ENCODE results near the gene CBX7. TPM values are rescaled to one million over a fixed set of nuclear protein-coding genes. Genes with fewer than 3 reads are reported as not detected.

CBX7 gene
- polyA plus RNA-seq, 3 donors, result 19.5 to 57.2 (median 29.9) TPM

DNA sequence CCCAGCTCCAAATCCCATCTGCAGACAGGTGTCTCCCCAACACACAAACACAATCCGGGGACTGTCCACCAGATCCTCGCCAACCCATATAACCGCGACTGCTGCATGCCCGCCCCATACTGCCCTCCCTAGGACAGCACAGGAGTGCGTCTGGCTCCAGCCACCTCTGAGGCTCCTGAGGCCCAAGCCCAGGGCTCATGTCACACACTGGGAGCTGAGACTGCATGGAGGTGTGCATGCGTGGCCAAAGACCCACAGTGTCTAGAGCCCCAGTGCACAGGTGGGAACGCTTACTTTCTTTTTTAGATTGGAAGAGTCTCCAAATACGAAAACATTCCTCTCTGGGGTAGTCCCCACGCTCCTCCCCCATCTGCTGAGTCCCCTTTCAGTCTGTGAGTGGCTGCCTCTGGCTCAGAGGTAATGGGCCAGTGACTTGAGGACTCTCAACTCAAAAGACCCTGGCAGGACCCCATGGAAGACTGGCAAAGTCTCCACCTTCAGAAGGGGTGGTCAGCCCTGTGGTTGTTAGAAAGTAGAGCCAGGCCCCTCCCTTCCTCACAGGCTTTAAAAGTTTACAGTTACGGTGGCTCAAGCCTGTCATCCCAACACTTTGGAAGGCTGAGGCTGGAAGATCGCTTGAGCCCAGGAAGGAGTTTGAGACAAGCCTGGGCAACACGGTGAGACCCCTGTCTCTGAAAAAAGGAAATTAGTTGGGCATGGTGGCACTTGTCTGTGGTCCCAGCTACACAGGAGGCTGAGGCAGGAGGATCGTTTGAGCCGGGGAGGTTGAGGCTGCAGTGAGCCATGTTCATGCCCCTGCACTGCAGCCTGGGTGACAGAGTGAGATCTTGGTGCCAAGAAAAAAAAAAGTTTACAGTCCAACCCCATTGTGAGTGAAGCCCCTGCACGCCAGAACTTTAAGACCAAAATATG lies 2.3 kb downstream of the CBX7 start:
- 80 to 85% (median 82%) methylated on average over 16 of the region's 16 CpGs for WGBS, 3 donors
- no peak overlapping the region for H3K27ac ChIP-seq (ENCODE audit: low read depth, low read length)

DNA sequence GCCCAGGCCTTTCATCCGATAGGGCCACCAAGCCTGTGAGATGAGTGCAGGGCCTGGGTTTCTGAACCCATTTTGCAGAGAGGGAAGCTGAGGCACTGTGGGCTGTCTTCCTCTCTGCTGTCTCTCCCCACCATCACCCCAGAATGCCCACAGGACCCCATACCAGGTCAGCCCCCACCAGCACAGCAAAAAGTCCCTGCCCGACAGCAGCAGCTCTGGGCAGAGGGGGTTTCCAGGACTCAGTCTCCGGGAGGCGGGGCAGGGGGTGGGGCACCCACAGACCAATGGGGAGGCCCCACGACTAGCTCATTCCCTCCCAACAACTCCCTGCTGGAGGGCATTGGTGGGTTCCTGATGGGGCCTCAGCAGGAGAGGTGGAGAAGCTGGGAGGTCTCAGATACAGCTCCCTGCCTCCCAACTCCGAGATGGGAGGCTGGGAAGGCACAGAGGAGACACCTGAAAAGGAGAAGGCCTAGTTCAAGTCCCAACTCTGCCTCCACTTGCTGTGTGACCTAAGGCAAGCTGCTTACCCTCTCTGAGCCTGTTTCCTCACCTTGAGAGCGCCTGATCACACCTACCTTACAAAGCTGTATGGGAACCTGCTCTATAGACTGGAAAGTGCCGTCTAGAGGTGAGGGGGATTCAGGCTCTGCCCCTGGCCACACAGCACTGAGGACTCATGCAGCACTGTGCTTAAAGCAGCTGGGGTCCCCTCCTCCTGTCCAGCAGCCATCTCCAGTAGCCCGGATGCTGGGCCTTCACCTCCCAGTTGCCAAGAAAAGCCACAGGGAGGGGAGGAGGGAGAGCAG lies 3.5 kb downstream of the CBX7 start:
- H3K27ac ChIP-seq (ENCODE audit: low read depth, low read length), result no peak overlapping the region
- WGBS, 3 donors, result 62 to 75% (median 70%) methylated on average over 9 of the region's 9 CpGs

DNA sequence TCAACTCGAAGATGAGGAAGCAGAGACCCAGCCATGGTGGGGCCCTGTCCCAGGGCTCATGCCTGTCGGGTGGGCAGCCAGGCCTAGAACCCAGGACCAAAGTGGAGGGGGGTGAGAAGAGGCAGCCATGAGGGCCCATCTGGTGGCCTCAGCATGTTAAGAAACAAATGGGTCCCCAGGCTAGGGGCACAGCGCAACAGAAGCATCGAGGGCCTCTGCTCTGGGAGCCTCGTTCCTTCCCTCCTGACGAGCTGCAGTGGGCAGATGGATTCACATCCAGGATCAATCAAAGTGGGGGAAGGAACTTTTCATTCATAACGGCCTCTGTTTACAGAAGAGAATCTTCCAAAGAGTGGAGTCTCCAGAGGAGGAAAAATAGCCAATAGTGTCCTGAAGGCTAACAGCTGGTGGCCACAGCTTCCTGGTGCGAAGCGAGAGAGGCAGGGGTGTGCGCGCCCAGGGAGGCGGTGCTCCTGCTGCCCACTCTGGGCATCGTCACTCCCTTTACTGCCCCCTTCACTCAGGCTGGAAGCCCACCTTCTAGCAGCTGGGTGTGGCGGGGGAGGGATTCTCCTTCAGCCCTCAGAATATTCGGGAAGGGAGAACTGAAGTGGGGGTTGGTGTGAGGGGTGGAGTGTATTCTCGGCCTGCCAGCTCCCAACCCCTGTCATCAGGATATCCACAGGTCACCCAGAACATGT lies 4.3 kb downstream of the CBX7 start:
- WGBS, 3 donors, result 68 to 78% (median 78%) methylated on average over 16 of the region's 16 CpGs
- H3K27ac ChIP-seq (ENCODE audit: low read depth, low read length), result no peak overlapping the region

DNA sequence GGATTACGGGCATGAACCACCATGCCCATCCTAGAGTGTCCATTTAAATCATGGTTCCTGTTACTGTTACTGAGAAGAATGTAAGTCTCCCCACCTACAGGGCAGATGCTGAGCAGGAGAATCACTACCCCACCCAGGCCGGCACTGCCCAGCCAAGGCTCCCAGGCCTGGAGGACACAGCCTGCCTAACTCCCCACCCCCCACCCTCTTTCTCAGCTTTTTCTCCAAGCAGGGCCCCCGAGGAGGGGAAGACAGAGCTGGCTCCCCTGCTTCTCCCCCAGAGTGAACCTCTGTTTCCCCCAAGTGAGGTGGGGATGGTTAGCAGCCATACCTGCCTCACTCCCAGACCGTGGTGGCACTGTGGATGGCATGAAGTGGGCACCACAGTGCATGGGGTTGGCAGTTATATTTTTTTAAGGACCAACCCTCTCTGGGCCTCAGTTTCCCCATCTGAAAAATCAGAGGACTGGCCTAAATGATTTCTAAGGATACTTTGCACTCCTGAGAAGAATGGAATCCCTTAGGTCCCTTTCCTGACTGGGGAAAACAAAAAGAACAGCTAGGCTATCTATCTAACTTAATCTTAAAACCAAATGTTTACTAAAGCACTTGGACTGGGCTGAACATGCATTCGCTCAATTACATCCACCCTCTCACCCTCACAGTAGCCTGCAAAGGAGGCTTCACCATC lies 5.0 kb downstream of the CBX7 start:
- no peak overlapping the region for H3K27ac ChIP-seq (ENCODE audit: low read depth, low read length)
- WGBS, 3 donors, result 69 to 77% (median 72%) methylated on average over 5 of the region's 5 CpGs

DNA sequence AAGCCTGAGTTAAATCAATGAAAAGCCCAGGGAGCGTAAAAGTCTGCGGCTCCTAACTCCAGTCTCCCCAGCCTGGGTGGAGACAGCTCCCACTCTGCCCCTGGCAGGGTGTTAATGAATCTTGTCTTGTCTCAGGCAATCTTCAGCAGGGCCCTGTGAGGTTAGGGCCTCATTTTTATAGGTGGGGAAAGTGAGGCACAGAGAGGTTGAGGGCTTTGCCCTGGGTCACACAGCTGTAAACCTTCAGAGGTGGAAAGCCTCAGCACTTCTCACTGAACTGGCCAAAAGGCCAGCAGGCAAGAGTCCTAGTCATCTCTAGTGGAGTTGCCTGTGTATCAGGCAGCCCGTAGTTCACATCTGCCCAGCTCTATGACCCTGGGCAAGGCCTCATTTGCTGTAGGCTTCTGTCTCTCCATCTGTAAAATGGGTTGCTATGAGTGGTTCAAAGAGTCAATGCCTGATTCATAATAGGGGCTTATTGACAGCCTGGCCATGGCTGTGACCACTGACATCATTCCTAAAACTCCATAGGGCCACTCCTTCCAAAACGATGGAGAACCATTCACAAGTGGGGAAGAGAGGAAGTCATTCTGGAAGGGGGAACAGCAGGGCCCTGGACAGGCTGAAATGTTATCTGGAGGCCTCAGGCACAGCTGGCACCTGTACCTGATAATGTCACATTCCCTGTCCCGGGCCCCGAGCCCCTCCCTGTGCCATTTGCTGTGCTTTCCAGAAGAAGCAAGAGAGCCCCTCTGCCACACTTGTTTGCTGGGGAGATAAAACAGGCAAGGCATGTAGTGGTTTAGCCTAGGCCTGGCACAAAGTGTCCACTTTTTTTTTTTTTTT lies 6.0 kb downstream of the CBX7 start:
- 44 to 68% (median 63%) methylated on average over 6 of the region's 6 CpGs for WGBS, 3 donors
- no peak overlapping the region for H3K27ac ChIP-seq (ENCODE audit: low read depth, low read length)

DNA sequence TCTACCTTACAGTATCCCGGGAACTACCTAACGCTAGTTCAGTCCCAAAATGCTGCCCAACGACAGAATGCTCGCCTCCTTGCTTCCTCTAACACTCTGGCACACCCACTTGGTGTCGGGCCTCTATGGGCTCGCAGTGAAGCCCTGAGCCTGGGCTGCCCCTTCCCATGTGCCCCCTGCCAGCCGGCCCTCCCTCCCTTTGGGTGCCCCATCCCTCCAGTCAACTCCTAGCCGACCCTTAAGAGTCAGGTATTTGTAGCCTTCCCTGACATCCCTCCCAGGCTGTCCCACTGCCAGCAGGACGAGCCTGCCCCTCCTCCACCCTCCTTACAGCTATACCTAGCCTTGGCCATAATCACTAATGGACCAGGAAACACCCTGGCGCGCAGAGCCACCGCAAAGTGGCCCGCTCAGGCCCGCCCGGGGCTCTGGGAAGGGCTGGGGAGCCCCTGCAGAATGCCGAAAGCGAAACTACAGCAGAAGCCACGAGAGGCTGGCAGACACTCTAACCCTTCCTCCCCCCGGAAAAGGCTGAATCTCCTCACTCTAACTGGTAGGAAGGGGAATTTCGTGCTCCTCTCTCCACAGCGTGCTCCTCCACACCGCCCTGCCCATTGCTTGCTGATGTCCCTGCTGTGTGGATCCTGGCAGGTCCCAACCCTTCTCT lies 8.2 kb downstream of the CBX7 start:
- WGBS, 3 donors, result 5 to 23% (median 7%) methylated on average over 22 of the region's 22 CpGs
- H3K27ac ChIP-seq (ENCODE audit: low read depth, low read length), result no peak overlapping the region

DNA sequence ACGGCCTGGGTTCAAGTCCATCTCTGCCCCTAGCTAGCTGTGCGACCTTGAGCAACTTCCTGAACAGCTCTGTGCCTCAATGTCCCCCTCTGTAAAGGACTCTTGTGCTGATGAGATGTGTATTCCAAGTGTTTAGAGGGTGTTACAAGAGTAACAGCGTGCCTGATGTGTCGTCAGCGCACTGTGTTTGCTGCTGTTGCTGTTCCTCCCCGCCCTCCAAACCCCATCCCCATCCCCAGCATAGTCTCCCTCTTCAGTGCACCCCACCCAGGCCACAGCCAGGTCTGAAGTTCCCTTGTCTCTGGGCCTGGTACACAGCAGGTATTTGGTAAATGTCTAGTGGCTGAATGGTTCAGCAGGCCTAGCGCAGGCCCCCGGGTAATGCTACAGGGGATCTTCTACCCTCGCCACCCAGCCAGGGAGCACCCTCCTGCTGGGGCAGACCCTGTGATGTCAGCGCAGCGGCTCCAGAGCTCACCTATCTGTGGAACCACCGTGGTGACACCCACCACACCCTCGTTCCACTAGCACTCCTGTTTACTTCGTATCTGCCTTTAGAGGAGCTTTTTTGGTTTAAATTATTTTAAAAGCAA lies 10.3 kb downstream of the CBX7 start:
- 92 to 95% (median 94%) methylated on average over 14 of the region's 14 CpGs for WGBS, 3 donors

DNA sequence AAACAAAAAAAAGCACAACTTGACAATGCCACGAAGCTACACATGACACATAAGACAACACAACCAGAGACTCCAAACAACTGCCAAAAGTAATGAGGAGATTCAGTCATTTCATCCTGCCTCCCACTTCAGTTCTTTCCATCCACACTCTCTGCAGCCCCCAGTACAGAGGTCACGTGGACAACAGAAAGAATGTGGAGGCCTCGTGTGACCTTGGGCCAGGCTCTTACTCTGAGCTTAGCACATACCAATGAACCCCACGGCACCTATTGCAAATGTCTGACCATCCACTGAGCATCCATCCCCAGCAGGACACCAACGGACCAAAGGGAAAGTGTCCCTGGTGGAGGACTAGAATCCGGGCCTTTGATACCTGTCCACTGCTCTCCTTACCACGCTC lies 12.5 kb downstream of the CBX7 start:
- WGBS, 3 donors, result 85 to 87% (median 85%) methylated on average over 7 of the region's 7 CpGs

More for the DNA sequence above, 10.3 kb downstream of the CBX7 start:
- H3K27ac ChIP-seq (ENCODE audit: low read depth, low read length), result no peak overlapping the region

DNA sequence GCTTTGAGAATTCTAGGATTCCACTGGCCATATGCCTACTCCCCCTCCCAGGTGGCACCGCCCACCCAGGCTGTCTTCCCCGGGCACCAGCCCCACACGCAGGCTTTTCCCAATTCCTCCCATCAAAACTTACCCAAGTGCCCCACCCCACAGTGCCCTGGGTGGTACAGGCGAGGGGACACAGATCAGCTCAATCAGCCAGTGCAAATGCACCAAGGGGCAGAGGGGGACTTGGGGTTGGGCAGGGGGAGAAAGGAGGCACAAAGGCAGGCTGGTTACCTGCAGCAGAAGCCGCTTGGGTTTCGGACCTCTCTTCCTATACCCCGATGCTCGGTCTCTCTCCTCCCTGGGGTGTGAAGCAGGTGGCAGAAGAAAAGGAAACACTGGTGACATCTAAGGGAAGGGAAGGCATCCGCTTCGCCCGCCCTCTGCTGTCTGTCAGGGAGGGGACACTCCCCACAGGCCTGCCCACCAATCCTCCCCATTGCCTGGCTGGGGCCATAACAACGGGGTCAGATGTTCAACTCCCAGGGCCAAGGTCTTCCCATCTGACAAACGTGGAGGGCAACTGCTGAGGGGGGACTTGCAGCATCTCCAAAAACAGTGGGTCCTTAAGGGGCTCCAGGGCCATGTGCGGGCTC lies 14.0 kb downstream of the CBX7 start:
- no peak overlapping the region for H3K27ac ChIP-seq (ENCODE audit: low read depth, low read length)
- WGBS, 3 donors, result 75 to 82% (median 79%) methylated on average over 14 of the region's 14 CpGs

More for the DNA sequence above, 12.5 kb downstream of the CBX7 start:
- no peak overlapping the region for H3K27ac ChIP-seq (ENCODE audit: low read depth, low read length)

DNA sequence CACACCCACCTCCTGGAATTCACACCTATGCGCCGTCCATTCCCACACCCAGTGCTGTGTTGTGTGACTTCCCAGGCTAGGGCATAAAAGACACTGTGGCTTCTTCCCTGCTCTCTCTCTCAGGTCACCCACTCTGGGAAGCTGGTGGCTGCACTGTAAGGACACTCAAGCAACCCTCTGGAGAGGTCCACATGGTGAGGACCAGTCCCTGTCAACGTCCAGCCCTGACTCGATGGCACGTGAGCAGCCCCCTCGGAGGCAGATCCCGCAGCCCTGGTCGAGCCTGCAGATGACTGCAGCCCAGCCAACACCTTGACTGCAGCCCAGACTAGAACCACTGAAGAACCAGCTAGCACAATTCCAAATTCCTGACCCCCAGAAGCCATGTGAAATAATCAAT lies 16.2 kb downstream of the CBX7 start:
- no peak overlapping the region for H3K27ac ChIP-seq (ENCODE audit: low read depth, low read length)
- 92 to 94% (median 93%) methylated on average over 8 of the region's 8 CpGs for WGBS, 3 donors

DNA sequence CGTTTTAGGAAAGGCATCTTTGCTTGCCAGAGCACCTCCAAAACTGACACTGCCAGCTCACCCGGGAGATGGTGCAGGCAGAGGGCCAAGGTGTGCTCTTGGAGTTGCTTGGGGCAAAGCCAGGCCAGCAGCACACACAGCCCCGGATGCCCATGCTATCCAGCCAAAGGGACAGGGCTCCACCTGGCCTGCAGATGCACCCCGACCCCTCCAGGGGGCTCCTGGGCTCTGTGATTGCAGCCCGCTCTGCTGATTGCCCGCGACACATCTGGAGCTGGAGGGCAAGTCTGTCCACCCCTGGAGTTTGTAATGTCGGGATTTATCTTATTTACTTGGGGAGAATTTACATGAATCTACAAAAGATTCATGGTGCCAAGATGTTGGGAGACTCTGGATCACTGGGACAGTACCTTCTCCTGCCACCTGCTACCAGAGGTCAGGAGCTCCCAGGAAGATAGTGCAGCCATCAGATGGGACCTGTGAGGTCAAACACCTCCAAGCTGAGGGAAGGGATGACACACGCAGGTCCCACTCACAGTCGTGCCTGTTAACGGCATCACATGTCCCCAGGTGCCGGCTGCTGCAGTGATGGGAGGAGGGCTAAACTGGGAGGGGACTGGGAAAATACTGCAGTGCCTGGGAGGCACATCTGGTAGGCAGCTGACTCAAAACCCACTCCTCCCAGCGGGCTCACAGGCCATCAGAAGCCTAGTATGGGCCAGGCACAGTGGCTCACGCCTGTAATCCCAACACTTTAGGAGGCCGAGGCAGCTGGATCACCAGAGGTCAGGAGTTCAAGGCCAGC lies 17.2 kb downstream of the CBX7 start:
- no peak overlapping the region for H3K27ac ChIP-seq (ENCODE audit: low read depth, low read length)

DNA sequence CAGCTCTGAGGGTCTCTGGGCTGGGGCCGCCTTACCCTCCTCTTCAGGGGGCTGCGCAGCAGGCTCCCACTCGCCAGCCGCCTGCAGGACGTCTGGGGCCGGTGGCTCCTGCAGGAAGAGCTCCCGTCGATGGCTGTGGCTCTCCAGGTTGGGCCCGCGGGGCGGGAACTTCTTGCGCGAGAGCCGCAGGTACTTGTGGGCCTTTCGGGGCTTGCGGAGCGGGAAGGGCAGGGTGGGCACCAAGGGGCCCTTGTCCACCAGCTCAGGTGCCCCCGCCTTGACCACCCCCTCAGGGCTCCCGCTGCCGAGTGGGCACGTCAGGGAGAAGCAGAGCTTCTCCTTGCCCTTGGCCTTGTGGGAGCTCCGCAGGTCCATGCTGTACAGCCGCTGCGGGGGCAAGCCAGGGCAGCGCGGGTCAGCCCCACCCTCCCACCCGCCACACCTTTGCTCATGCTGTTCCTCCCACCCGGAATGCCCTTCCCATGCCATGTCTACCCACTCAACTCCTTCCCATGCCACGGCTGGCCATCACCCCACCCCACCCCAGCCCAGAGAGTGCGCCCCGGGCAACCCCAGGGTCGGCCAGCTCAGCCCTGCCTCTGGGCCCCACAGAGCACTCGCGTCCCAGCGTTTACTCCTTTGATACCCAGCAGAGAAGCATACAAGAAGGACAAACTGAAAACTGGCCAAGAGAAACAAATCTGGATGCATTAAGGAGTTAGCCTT lies 18.0 kb downstream of the CBX7 start:
- no peak overlapping the region for H3K27ac ChIP-seq (ENCODE audit: low read depth, low read length)
- 92 to 95% (median 94%) methylated on average over 28 to 35 of the region's 35 CpGs for WGBS, 3 donors

More for the DNA sequence above, 17.2 kb downstream of the CBX7 start:
- WGBS, 3 donors, result 47 to 65% (median 61%) methylated on average over 15 of the region's 15 CpGs

DNA sequence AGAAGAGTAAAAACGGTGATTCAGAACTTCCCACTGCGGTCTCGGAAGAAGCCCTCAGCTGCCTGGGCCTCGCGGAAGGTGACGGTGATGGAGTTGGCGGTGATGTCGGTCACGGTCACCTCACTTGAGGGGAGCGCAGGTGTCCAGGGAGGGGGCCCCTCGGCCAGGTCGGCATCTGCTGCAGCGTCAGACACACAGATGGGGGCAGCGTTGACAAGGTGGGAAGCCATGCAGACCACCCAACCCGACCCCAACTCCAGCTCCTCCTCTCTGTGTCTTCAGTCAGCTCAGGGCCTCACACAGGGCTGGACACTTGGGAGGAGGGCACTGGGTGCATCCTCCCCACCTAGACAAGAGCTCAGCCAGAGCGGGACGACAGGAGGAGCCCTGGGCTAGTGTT lies 18.6 kb downstream of the CBX7 start:
- no peak overlapping the region for H3K27ac ChIP-seq (ENCODE audit: low read depth, low read length)
- 92 to 93% (median 93%) methylated on average over 17 of the region's 17 CpGs for WGBS, 3 donors

DNA sequence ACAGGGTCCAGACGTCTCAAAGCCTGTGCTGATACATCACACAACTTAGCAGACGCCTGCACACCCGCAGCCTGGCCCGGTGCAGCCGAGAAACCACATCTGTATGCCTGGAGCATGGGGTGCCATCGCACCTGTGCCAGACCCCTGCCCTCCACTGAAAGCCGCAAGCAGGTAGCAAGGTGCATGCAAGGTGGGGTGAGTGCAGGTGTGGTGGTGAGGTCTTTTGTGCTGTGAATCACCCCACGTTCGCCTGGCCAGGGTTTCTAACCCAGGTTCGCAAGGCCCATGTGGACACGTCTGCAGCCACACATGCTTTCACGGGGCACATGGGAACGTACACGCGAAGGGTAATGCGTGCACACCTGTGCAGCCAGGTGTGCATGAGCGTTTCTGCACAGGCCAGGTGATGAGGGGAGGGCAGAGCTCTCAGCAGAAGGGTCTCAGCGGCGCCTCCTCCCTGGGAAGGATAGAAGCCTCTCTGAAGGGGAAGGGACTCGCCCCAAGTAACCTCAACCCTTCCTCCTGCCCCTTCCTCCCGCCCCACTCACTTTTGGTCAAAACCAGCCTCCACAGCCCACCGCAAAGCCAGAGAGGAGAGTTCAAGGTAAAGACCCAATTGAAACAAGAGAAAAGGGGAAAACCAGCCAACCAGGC lies 19.5 kb downstream of the CBX7 start:
- WGBS, 3 donors, result 93 to 94% (median 94%) methylated on average over 20 to 22 of the region's 22 CpGs
- no peak overlapping the region for H3K27ac ChIP-seq (ENCODE audit: low read depth, low read length)
